HG03521 (cell line): ENCODE results near the gene CERS1.

Experiments used
- ATAC-seq: cut with Tn5 transposase; IDR thresholded peaks from one replicate; pipeline ENCODE4 v1.9.1; 2021; ENCODE audit warnings: mild to moderate bottlenecking, moderate library complexity; ENCODE audit not compliant: unreplicated experiment

CERS1 gene

DNA sequence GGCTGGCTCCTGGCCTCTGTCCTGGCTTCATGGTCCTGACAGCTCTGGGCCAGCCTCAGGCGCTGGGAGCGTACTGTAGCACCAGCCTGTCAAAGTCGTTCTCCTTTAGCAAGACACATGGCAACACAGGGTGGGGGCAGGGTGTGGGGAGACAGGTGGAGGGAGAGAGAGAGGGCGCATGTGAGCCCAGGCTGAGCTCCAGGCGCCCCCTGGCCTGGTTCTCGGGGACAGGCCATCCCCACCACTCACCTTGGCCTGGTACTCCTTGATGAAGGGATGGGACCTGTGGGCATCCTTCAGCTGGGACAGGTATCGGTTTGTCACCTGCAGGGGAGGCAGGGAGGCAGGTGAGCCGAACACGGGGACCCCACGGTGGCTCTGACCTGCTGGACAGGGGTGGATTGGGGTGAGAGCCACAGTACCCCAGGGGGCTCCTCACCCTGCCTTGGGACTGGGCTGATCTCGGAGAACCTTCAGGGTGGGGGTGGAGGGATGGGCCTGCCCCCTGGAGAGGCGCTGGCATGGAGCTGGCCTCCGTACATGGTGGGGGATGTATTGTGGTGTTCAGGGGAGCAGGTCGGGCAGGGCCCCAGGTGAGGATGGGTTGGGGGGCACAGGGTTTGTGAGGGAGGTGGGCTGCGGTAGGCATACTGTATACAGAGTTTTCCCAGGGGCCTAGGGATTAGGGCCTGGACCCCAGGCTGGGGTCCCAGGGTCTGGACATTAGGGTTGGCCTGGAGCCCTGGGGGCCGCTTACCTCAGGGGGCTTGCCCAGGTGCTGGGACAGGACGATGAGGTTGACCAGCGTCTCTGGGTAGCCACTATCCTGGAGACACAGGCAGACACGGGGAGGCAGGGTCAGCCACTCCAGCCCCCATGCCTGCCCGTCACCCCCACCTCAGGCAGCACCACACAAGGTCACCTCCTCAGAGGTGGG is 3.9 kb upstream of the CERS1 start:
- no peak for ATAC-seq

DNA sequence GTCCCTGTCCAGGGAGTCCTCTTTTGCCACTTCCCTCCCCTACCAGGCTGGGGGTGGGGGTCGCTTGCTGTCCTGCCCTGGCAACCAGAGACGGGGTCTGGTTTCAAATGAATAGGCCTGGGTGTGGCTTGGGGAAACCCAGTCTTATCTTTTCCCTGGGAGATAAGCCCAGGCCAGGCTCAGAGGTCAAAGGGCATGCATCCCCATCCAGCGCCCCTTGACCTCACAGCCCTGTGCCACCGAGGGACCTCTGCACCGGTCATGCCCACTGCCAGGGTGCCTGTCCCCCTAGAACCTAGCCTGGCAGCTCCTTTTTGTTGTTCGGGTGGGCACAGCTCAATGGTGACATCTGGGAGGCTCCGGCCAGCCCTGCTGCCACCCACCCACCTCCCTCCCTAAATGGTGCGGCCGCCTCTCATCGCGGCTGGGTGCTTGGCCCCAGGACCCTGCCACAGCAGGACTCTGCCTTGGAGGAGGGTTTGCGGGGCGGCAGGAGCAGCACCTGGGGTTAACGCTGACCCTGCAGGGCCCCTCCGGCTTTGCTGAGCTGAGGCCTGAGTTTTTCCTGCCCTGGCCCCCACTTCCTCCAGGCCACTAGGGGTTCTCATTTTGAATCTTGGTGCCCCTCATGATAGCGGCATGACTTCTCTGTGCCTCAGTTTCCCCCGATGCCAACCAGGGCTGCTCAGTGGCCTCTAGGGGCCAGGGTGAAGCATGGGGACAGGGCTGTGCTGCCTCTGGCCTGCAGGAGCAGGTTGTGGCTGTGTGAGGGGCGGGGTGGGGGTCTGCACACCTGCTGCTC is 2.9 kb upstream of the CERS1 start:
- ATAC-seq, result no peak

DNA sequence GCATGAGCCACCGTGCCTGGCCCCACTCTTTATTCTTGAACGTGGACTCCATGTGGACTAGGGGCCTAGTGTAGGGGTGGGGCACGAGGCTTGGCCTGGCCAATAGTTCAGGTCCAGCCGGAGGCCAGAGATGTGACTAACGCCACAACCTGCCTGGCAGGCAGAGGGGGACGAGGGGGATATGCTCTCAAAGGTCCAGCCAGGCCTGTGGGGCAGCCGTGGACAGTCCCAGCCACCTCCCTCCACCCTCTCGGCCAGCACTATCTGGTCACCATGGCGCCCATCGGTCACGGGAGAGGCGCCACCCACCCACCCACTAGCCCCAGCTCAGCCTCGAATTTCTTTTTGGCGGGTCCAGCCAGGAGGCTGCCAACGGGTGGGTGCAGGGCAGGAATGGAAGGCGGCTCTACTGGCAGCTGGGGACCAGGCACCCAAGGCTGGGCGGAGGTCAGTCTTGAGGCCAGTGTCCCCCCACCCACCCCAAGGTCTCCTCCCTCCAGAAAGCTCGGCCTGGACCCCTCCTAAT is 2.2 kb upstream of the CERS1 start:
- ATAC-seq, result no peak

DNA sequence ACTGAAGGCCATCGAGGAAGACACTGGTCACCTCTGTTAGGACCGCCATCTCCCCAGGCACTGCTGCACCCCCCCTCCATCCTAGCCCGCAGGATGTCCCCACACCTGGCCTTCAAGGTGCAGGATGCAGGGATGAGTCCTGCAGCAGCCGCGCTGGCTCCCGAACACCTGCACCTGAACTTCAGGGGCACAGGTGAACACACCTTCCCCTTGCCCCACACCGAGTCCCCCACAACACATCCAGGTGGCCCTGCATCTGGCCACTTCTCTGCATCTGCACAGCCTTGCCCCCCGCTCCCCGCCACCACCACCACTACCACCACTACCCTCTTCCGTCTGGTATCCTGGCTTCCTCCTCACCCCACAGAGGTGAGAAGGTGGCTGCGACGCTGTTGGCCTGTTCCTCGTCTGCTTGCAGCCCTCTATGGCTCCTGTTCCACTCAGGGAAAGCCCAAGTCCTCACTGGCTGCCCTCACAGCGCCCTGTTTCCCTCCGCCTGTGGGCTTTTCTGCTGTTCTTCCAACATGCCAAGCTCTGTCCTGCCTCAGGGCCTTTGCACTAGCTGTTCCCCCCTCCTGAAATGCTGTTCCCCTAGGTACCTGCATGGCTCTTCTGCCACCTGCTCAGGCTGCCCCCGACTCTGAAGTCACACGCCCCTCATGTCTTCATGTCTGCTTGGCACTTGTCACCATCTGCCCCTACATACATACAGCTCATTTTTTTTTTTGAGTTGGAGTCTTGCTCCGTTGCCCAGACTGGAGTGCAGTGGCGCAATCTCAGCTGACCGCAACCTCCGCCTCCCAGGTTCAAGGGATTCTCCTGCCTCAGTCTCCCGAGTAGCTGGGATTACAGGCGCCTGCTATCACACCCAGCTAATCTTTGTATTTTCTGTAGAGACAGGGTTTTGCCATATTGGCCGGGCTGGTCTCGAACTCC is 1.4 kb upstream of the CERS1 start:
- no peak for ATAC-seq

- ATAC-seq, result no peak
These were observed 473 bp upstream of the CERS1 start for GRCh38 chr19:18896421-18896841.

- no peak for ATAC-seq
These were observed 727 bp downstream of the CERS1 start for GRCh38 chr19:18895038-18895823.

DNA sequence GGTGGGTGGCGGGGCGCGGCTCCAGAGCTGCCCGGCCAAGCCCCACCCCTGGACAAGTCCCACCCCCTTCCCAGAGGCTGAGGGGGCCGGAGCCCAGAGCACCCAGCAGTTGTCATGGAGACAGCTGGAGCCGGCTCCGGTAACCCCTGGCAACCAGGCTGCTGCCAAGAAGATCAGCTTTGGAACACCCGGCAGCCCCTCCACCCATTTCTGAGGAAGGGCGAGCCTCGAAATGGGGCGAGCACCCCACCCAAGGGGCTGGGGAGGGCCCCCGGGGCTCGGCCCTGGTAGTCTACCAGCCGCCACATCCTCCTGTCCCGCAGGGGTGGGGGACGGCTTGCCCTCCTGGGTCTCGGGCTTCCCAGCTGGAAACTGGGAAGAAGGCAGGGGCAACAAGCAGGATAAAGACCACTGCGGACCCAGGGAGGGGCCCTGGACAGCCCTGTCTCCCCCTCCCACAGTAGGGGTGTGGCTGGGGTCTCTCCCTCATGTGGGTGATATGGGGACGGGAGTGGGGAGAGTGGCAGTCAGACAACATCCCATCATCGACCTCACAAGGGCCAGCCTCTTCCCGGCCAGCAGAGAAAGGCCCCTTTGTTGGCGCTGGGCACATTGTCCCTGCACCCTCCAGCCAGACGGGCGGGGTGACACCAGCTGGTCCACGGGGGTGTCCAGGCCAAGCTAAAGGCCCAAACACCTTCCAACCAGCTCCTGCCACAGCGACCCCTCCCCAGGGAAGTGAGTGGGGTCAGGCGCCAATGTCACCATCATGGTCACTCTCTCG is 1.5 kb downstream of the CERS1 start:
- no peak for ATAC-seq

- ATAC-seq, result no peak
These were observed 2.2 kb downstream of the CERS1 start for GRCh38 chr19:18893587-18894253.

GRCh38 chr19:18889949-18890745 is 5.8 kb downstream of the CERS1 start:
- ATAC-seq, result no peak

DNA sequence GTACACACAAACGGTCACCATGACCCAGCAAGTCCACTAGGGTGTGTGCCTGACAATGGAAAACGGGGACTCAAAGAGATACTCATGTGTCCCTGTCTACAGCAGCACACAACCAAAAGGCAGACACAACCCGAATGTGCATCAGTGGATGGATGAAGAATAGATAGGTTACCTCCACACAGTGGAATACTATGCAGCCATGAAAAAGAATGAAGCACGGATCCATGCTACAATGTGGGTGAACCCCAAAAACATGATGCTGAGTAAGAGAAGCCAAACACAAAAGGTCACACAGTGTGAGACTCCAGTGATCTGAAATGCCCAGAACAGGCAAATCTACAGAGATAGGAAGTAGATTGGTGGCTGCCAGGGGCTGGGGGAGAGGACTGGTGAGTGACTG is 9.0 kb downstream of the CERS1 start:
- no peak for ATAC-seq

DNA sequence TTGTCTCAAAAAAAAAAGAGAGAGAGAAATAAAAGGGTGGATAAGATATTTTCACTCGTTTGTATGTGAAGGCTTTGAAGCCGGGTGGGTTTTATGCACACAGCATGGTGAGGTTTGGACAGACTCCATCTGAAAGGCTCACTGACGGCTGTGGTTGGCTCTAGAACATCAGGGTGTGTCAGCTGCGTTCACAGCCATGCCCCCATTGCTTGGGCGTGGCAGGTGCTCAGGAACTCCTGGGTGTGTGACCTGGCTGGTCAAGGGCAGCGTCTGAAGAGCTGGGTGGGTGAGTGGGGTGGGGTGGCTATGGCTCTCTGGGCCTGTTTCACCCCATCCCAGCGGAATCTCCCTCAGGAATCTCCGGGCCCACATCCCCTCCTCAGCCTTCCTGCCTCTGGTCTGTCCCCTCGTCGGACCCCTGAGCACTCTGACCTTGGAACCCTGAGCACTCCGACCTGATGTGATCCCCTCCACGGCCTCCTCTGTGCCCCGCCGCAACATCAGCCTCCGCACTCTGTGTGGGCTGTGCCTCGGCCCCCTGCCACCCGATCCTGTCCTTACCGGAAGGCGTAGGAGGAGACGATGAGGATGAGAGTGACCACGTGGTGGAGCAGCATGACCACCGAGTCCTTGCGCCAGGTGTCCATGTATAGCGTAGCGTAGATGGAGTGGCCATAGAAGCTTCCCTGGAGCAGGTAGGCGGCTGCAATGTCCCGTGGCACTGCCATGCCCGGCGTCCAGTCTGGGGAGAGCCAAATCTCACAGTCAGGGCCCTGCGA is 12.2 kb downstream of the CERS1 start:
- no peak for ATAC-seq

DNA sequence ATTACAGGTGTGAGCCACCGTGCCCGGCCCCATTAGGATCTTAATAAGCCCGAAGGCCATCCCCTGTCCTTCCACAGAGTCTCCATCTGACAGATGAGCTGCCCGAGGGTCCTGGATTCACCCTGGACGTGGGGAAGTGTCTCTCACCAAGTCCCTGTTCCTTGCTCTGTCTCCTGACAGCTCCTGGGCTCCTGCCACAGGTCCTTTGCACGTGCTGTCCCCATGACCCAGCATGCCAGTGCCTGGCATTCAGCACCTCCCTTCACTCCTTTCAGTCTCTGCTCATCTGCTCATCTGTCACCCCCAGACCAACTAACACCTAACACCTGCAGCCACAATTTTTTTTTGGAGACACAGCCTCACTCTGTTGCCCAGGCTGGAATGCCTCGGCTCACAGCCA is 14.5 kb downstream of the CERS1 start:
- ATAC-seq, result no peak

DNA sequence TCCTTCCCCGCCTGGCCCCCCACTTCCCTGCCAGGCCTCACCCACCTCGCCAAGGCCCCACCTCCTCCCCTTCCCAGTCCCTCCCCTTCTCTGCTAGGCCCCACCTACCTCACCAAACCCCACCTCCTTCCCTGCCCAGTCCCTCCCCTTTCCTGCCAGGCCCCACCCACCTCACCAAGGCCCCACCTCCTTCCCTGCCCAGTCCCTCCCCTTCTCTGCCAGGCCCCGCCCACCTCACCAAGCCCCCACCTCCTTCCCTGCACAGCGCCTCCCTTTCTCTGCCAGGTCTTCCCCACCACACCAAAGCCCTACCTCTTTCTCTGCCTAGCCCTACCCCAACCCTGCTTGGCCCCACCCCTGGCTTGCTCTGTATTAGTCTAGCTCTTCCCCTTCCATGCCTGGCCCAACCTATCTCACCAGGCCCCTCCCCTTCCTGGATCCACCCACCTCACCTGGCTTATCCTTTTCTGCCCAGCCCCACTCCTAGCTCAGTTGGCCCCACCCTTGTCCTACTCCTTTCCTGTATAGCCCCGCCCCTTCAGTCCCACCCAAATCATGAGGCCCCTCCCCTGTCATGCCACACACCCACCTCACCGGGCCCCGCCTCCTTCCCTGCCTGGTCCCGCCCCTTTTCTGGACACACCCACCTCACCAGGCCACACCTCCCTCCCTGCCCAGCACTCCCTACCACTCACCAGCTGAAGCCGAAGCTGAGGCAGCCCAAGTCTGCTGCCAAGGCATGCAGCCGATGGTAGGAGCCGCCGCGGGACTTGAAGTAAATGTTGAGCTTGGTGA is 16.2 kb downstream of the CERS1 start:
- no peak for ATAC-seq

- ATAC-seq, result no peak
These were observed 16.9 kb downstream of the CERS1 start for GRCh38 chr19:18878858-18879578.

DNA sequence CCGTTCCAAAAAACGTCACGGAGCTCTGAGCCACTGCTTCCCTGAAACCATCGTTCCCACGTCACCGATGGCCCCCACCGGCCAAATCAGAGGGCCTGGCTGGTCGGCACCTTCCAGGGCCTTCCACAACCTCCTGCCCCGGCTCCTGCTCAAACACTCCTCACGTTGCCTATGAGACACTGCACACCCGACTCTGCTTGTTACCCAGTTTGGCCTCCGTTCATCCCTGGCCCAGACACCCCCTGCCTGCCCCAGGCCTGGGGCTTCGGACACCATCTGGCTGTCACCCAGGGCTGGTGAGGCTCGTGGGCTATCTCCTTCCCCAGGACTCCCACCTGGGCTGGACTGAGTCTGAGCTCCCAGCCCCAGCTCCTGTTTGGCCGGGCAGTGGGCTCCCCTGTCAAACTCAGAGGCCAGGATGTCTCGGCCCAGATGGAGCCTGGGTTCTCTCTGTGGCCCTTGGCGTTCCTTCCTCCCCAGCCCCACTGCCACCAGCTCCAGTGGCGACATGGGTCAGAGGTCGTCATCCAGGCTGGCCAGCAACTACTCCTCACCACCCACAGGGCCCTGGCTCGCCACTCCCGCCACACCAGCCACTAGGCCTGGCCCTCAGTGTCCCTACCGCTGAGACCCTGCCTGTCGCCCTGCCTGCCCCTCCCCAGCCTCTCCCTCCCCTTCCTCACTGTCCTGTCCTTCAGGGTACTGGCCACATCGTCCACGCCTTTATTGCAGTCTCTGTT is 17.7 kb downstream of the CERS1 start:
- ATAC-seq, result no peak
